HG03432 (cell line): Measurements from ENCODE around the gene KMT2A.
"Not testable (repeated sequence)": the region's sequence is repeated elsewhere in the genome, so short reads cannot be mapped to it uniquely, and the experiment has no call there.

Source experiments
- ATAC-seq: cut with Tn5 transposase; IDR thresholded peaks from one replicate; pipeline ENCODE4 v1.9.1; 2021; ENCODE audit warnings: mild to moderate bottlenecking, moderate library complexity; ENCODE audit not compliant: unreplicated experiment

The KMT2A gene

GRCh38 chr11:118481238-118481637 is 44.9 kb downstream of the KMT2A start:
- not testable (repeated sequence) for ATAC-seq

- no peak for ATAC-seq
Observed at GRCh38 chr11:118484405-118484804, 48.1 kb downstream of the KMT2A start.

- ATAC-seq, result no peak
Observed at GRCh38 chr11:118485273-118485672, 49.0 kb downstream of the KMT2A start.

- ATAC-seq, result no peak
Observed at GRCh38 chr11:118488480-118489109, 52.3 kb downstream of the KMT2A start.

DNA sequence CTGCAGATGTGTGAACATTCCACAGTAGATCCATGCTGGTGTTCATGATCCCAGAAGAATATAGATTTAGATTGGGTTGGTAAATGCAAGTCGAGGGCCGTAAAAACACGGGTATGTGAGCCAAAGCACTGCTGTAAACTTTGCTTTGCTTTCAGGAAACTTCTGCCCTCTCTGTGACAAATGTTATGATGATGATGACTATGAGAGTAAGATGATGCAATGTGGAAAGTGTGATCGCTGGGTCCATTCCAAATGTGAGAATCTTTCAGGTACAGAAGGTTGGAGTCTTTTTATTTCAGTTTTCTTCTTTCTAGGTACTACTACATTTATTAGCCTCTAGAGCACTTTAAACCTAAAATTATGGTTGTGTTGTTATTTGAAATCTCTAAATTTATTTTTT is 54.7 kb downstream of the KMT2A start:
- no peak for ATAC-seq

- ATAC-seq, result no peak
Observed at GRCh38 chr11:118497831-118498230, 61.5 kb downstream of the KMT2A start.

DNA sequence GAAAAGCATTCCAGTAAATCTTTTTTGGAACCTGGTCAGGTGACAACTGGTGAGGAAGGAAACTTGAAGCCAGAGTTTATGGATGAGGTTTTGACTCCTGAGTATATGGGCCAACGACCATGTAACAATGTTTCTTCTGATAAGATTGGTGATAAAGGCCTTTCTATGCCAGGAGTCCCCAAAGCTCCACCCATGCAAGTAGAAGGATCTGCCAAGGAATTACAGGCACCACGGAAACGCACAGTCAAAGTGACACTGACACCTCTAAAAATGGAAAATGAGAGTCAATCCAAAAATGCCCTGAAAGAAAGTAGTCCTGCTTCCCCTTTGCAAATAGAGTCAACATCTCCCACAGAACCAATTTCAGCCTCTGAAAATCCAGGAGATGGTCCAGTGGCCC is 66.9 kb downstream of the KMT2A start:
- ATAC-seq, result no peak

- ATAC-seq, result no peak
Observed at GRCh38 chr11:118511601-118512000, 75.3 kb downstream of the KMT2A start.

- ATAC-seq, result no peak
Observed at GRCh38 chr11:118514103-118514502, 77.8 kb downstream of the KMT2A start.

GRCh38 chr11:118519549-118519948 is 83.3 kb downstream of the KMT2A start:
- ATAC-seq, result no peak

DNA sequence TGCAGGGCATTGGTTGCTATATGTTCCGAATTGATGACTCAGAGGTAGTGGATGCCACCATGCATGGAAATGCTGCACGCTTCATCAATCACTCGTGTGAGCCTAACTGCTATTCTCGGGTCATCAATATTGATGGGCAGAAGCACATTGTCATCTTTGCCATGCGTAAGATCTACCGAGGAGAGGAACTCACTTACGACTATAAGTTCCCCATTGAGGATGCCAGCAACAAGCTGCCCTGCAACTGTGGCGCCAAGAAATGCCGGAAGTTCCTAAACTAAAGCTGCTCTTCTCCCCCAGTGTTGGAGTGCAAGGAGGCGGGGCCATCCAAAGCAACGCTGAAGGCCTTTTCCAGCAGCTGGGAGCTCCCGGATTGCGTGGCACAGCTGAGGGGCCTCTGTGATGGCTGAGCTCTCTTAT is 85.6 kb downstream of the KMT2A start:
- ATAC-seq, result peak; percentile 57

DNA sequence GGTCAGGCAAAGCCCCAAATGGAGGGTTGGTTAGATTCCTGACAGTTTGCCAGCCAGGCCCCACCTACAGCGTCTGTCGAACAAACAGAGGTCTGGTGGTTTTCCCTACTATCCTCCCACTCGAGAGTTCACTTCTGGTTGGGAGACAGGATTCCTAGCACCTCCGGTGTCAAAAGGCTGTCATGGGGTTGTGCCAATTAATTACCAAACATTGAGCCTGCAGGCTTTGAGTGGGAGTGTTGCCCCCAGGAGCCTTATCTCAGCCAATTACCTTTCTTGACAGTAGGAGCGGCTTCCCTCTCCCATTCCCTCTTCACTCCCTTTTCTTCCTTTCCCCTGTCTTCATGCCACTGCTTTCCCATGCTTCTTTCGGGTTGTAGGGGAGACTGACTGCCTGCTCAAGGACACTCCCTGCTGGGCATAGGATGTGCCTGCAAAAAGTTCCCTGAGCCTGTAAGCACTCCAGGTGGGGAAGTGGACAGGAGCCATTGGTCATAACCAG is 86.3 kb downstream of the KMT2A start:
- no peak for ATAC-seq

- no peak for ATAC-seq
Observed at GRCh38 chr11:118524356-118524755, 88.1 kb downstream of the KMT2A start.

GRCh38 chr11:118524757-118525470 is 88.6 kb downstream of the KMT2A start:
- ATAC-seq, result no peak

DNA sequence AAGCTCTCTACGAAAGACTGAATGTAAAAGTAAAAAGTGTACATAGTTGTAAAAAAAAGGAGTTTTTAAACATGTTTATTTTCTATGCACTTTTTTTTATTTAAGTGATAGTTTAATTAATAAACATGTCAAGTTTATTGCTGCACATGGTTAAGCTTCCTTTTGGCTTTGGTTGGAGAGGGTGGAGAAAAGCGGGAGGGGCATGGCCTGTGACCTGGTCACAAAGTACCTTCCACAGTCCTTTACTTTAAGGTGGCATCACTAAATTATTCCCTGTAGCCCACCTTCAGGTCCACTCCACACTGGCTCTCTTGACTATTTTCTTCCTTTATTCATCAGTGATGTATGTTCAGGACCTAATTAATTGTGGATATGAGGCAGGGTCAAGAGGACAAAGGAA is 90.4 kb downstream of the KMT2A start:
- ATAC-seq, result no peak

DNA sequence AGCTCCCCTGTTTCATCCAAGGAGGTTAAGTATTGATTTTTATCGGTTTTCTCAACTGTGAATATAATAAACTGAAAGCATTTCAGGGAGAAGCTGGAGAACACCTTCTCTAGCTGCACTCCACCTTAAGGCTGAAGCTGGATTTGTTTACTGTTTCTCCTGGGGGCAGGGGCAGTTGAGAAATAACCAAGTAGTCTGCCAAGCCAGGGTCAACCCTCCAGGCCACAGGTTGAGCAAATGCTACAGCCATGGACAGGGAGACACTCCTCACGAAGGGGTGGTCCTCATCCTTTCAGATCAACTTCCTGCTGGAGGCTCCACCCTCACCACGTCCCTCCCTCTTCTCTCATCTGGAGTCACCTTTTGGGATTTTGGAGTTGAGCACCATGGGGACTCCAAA is 90.8 kb downstream of the KMT2A start, which contains the start of gene TTC36:
Gene TTC36 (plus strand): TSS at position 366 of the 400 bp plus-strand sequence. CDS start 21 bp downstream, at position 387.
- ATAC-seq, result no peak

- ATAC-seq, result no peak
Observed at GRCh38 chr11:118528511-118528910, 92.2 kb downstream of the KMT2A start.

DNA sequence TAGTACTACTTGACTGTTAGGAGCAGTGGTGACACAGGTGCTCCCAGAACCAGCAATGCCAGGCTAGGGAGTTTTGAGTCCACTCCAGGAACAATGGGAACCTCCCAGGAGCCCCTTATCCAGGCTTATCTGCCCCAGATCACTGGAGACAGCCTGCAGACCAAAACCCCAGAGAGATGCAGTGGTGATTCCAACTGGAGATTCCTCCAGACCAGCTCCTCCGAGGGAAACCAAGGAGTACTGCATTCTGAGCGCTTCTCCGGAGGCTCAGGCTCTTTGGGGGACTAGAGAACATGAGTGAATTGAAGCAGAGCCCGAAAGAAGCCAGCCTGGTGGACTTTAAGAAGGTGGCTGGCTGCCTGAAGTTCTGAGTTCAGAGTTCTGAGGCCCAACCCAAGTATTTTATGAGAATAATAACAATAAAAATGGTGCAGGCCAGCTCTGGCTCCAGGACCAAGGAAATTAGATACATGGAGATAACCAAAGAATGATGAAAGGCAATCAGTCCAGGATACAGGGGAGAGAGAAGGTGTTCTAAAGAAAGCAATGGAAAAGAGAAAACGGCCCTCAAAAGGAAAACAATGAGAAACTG is 93.4 kb downstream of the KMT2A start:
- ATAC-seq, result no peak

- no peak for ATAC-seq
Observed at GRCh38 chr11:118530180-118530682, 93.9 kb downstream of the KMT2A start.

- ATAC-seq, result peak; percentile 73
Observed at GRCh38 chr11:118530683-118531596, 94.6 kb downstream of the KMT2A start, which contains the start of gene TMEM25. Gene TMEM25, plus strand, starts transcription at chr11:118531192. Its CDS starts 610 bp downstream, at chr11:118531802.
